ENCODE measurements around the gene NMRAL1.

NMRAL1 gene

DNA sequence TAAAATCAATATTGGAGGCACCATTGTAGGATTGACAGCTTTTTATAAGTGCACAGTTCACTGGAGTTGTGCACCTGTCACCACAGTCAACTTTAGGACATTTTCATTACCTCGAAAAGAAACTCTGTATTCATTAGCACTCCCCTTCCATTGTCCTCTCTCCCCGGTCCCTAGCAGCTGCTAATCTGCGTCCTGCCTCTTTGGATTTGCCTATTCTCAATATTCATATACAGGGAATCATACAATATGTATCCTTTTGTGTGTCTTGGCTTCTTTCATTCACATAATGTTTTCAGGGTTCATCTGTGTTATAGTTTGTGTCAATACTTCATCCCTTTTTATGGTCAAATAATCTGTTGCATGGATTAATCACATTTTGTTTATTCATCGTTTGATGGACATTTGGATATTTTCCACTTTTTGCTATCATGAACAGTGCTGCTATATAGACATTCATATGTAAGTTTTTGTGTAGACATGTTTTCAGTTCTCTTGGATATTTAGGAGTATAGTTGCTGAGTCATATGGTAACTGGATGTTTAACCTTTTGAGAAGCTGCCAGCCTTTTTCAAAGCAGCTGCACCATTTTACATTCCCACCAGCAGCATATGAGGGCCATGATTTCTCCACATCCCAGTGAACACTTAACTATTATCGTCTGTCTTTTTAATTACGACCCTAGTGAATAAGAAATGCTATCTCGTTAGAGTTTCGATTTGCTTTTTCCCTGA lies 38.9 kb downstream of the NMRAL1 start:
- Histone ChIP-seq H3K9ac (ENCODE audit: low read length) (no peak overlapping the region), H3K79me2 (ENCODE audit: insufficient read depth, low read length) (no peaks in the 10 kb centered on the region), H3K9me3 (ENCODE audit: low read length) (no peaks in the 10 kb centered on the region), H3K4me1 (ENCODE audit: insufficient read depth, low read length, severe bottlenecking) (no peaks in the 10 kb centered on the region), H3K4me2 (ENCODE audit: low read length) (no peak overlapping the region), H3K9me2 (ENCODE audit: low read depth, low read length) (no peaks in the 10 kb centered on the region), H3K4me3 (ENCODE audit: low read depth, low read length, poor library complexity, severe bottlenecking) (no peak overlapping the region), H3K36me3 (ENCODE audit: insufficient read depth, low read length) (peaks cover 96% of the 10 kb centered on the region), H3K27ac (ENCODE audit: low read depth, low read length, poor library complexity, severe bottlenecking) (no peak overlapping the region), H4K20me1 (ENCODE audit: insufficient read depth, low read length) (no peaks in the 10 kb centered on the region), H2AFZ (ENCODE audit: low read length) (no peak overlapping the region), H3F3A (ENCODE audit: insufficient read depth, low read length) (no peaks in the 10 kb centered on the region), H3K27me3 (ENCODE audit: insufficient read depth, low read length) (no peaks in the 10 kb centered on the region)
- TF ChIP-seq CTCF (IDR thresholded peaks at IDR 0.05; ENCODE audit: low read length) (no peak), EZH2 (IDR thresholded peaks at IDR 0.05; ENCODE audit: borderline replicate concordance, low read length) (no peak)

DNA sequence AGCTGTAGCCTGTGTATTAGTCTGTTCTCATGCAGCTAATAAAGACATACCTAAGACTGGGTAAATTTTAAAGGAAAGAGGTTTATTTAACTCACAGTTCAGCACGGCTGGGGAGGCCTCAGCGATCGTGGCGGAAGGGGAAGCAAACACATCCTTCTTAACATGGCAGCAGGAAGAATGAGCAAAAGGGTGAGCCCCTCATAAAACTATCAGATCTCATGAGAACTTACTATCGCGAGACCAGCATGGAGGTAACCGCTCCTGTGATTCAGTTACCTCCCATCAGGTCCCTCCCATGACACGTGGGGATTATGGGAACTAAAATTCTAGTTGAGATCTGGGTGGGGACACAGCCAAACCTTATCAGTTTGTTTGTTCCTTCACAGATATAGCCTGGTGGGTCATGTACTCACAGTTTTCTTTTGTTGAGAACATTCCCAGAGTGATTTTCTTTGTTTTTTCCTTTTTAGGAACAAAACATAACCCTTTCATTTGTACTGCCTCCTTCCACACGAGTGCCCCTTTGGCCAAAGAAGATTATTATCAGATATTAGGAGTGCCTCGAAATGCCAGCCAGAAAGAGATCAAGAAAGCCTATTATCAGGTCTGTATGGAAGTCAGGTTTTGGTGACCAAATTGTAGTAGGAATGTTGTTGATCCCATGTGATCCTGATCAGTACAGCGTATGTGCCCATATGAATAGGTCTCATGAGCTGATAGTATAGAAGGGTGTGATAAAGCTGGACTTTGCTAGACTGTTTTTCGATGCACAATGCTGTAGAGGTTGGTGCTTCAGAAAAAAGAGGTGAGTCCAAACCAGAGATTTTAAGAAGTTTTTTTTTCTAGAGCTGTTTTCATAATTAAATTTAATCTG lies 40.3 kb downstream of the NMRAL1 start:
- H4K20me1 ChIP-seq (ENCODE audit: insufficient read depth, low read length): no peaks in the 10 kb centered on the region
- H3K9me2 ChIP-seq (ENCODE audit: low read depth, low read length): no peaks in the 10 kb centered on the region
- H3K27ac ChIP-seq (ENCODE audit: low read depth, low read length, poor library complexity, severe bottlenecking): no peak overlapping the region
- no peaks in the 10 kb centered on the region for H3K27me3 ChIP-seq (ENCODE audit: insufficient read depth, low read length)
- TF ChIP-seq CTCF (IDR thresholded peaks at IDR 0.05; ENCODE audit: low read length): no peak
- TF ChIP-seq EZH2 (IDR thresholded peaks at IDR 0.05; ENCODE audit: borderline replicate concordance, low read length): no peak
- H3K4me1 ChIP-seq (ENCODE audit: insufficient read depth, low read length, severe bottlenecking): no peaks in the 10 kb centered on the region
- no peaks in the 10 kb centered on the region for H3F3A ChIP-seq (ENCODE audit: insufficient read depth, low read length)
- H3K4me2 ChIP-seq (ENCODE audit: low read length): no peak overlapping the region
- H3K9ac ChIP-seq (ENCODE audit: low read length): no peak overlapping the region
- no peaks in the 10 kb centered on the region for H3K79me2 ChIP-seq (ENCODE audit: insufficient read depth, low read length)
- no peaks in the 10 kb centered on the region for H3K9me3 ChIP-seq (ENCODE audit: low read length)
- peaks cover 95% of the 10 kb centered on the region for H3K36me3 ChIP-seq (ENCODE audit: insufficient read depth, low read length)
- H3K4me3 ChIP-seq (ENCODE audit: low read depth, low read length, poor library complexity, severe bottlenecking): no peak overlapping the region
- no peak overlapping the region for H2AFZ ChIP-seq (ENCODE audit: low read length)

DNA sequence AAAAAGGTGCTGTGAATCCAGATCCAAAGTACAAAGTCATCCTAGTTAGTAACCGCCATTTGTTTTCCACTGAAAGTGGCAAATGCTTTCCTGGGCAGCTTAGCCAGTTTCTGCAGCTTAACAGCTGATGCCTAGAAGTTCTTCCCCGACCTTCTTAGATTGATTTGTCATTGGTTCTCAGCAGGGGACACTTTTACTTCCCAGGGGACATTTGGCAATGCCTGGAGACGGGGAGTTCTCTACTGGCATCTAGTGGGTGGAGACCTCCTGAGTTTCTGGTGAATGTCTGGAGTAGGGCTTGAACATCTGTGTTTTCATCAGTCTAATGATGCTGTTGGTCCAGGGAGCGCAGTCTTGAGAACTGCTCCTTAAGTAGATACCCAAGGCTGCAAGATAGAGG lies 41.2 kb downstream of the NMRAL1 start:
- Histone ChIP-seq H3K79me2 (ENCODE audit: insufficient read depth, low read length) (peaks cover 5% of the 10 kb centered on the region), H3K9me3 (ENCODE audit: low read length) (no peaks in the 10 kb centered on the region), H2AFZ (ENCODE audit: low read length) (no peak overlapping the region), H3F3A (ENCODE audit: insufficient read depth, low read length) (no peaks in the 10 kb centered on the region), H3K9ac (ENCODE audit: low read length) (no peak overlapping the region), H3K9me2 (ENCODE audit: low read depth, low read length) (no peaks in the 10 kb centered on the region), H3K27me3 (ENCODE audit: insufficient read depth, low read length) (no peaks in the 10 kb centered on the region), H3K27ac (ENCODE audit: low read depth, low read length, poor library complexity, severe bottlenecking) (no peak overlapping the region), H3K4me1 (ENCODE audit: insufficient read depth, low read length, severe bottlenecking) (no peaks in the 10 kb centered on the region), H3K4me2 (ENCODE audit: low read length) (no peak overlapping the region), H3K36me3 (ENCODE audit: insufficient read depth, low read length) (peaks cover 92% of the 10 kb centered on the region), H3K4me3 (ENCODE audit: low read depth, low read length, poor library complexity, severe bottlenecking) (no peak overlapping the region), H4K20me1 (ENCODE audit: insufficient read depth, low read length) (no peaks in the 10 kb centered on the region)
- TF ChIP-seq CTCF (IDR thresholded peaks at IDR 0.05; ENCODE audit: low read length): no peak
- TF ChIP-seq EZH2 (IDR thresholded peaks at IDR 0.05; ENCODE audit: borderline replicate concordance, low read length): no peak

Measured in OCI-LY1 (cell line).